ENCODE data around the gene BTN1A1.

BTN1A1 gene

DNA sequence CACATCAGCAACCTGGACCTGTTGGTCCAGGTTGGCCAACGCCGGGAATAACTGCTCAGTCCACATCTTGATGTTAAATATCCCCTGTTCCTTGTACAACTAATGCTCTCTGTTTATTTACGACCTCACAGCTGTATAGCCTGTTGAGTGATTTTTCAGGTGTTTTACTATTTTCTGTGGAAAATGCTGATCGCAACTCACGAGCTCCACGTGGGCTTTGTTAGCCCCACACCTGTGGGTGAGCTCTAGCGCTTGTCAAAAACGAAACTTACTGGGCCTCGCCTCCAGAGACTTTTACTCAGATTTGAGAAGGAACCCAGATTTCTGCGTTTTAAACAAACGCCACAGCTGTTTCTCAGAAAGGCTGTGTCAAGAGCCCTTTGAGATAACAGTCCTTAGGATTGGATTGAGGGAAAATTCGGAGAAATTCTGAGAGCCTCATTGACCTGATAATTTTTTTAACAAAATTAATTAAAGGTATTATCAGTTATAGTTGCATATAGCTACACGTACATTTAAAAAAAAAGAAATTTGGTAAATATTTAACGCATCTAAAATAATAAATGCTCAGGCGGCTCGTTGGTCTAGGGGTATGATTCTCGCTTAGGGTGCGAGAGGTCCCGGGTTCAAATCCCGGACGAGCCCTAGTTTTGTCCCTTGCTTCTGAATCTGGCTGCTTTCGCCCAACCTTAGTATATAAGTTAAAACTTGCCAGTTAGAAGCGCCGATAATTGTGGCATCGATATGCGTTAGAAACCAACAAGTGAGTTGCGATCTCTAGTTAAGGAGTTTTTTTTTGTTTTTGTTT, 54.8 kb downstream of the BTN1A1 start:
- peak overlapping the region; percentile 100 for H3K27ac ChIP-seq (ENCODE audit: low read length)
- peak overlapping the region; percentile 98 for H3K4me2 ChIP-seq (ENCODE audit: low read length)
- H3K9me3 ChIP-seq (ENCODE audit: insufficient read depth, low read length): no peaks in the 10 kb centered on the region
- peak overlapping the region; percentile 84 for H3K4me3 ChIP-seq (ENCODE audit: low read length)
- no peaks in the 10 kb centered on the region for H3K79me2 ChIP-seq (ENCODE audit: low read length)
- TF ChIP-seq CTCF (IDR thresholded peaks at IDR 0.05; ENCODE audit: low read depth, low read length) (no peak), EZH2phosphoT487 (IDR thresholded peaks at IDR 0.05; ENCODE audit: low read depth) (no peak)
- H2AFZ ChIP-seq (ENCODE audit: low read depth, low read length): peak overlapping the region; percentile 43
- no peaks in the 10 kb centered on the region for H4K20me1 ChIP-seq (ENCODE audit: insufficient read depth, low read length)
- no peaks in the 10 kb centered on the region for H3K27me3 ChIP-seq (ENCODE audit: low read depth, low read length)
- H3K9ac ChIP-seq (ENCODE audit: low read length): peak overlapping the region; percentile 84
- H3K4me1 ChIP-seq (ENCODE audit: low read length): peaks cover 51% of the 10 kb centered on the region
- H3K36me3 ChIP-seq (replicated peaks; ENCODE audit: low read depth, low read length): no peaks in the 10 kb centered on the region

- Histone ChIP-seq H3K4me2 (ENCODE audit: low read length) (peak overlapping the region; percentile 98), H3K9me3 (ENCODE audit: insufficient read depth, low read length) (no peaks in the 10 kb centered on the region), H2AFZ (ENCODE audit: low read depth, low read length) (peak overlapping the region; percentile 70), H3K9ac (ENCODE audit: low read length) (peak overlapping the region; percentile 84), H3K79me2 (ENCODE audit: low read length) (no peaks in the 10 kb centered on the region), H3K4me1 (ENCODE audit: low read length) (peaks cover 59% of the 10 kb centered on the region), H3K4me3 (ENCODE audit: low read length) (peak overlapping the region; percentile 84), H3K36me3 (replicated peaks; ENCODE audit: low read depth, low read length) (no peaks in the 10 kb centered on the region), H4K20me1 (ENCODE audit: insufficient read depth, low read length) (no peaks in the 10 kb centered on the region), H3K27ac (ENCODE audit: low read length) (peak overlapping the region; percentile 100), H3K27me3 (ENCODE audit: low read depth, low read length) (no peaks in the 10 kb centered on the region)
- no peak for TF ChIP-seq EZH2phosphoT487 (IDR thresholded peaks at IDR 0.05; ENCODE audit: low read depth)
- TF ChIP-seq CTCF (IDR thresholded peaks at IDR 0.05; ENCODE audit: low read depth, low read length): no peak
Measured at GRCh38 chr6:26555505-26556262, 55.6 kb downstream of the BTN1A1 start.

GRCh38 chr6:26556263-26557070, 56.4 kb downstream of the BTN1A1 start:
- TF ChIP-seq CTCF (IDR thresholded peaks at IDR 0.05; ENCODE audit: low read depth, low read length) (no peak), EZH2phosphoT487 (IDR thresholded peaks at IDR 0.05; ENCODE audit: low read depth) (no peak)
- Histone ChIP-seq H3K4me1 (ENCODE audit: low read length) (peaks cover 65% of the 10 kb centered on the region), H4K20me1 (ENCODE audit: insufficient read depth, low read length) (no peaks in the 10 kb centered on the region), H3K27me3 (ENCODE audit: low read depth, low read length) (no peaks in the 10 kb centered on the region), H3K79me2 (ENCODE audit: low read length) (no peaks in the 10 kb centered on the region), H3K4me2 (ENCODE audit: low read length) (peak overlapping the region; percentile 98), H3K27ac (ENCODE audit: low read length) (peak overlapping the region; percentile 100), H3K36me3 (replicated peaks; ENCODE audit: low read depth, low read length) (no peaks in the 10 kb centered on the region), H3K9me3 (ENCODE audit: insufficient read depth, low read length) (no peaks in the 10 kb centered on the region), H3K4me3 (ENCODE audit: low read length) (peak overlapping the region; percentile 84), H3K9ac (ENCODE audit: low read length) (peak overlapping the region; percentile 84), H2AFZ (ENCODE audit: low read depth, low read length) (peak overlapping the region; percentile 70; the same call in 1 of the 2 replicates)
